ENCODE results near the gene B4GALT6. TPM values are rescaled to one million over a fixed set of nuclear protein-coding genes. Genes with fewer than 3 reads are reported as not detected.

B4GALT6 gene
- total RNA-seq, 1 experiment from 2014 or later = 22.0 TPM

DNA sequence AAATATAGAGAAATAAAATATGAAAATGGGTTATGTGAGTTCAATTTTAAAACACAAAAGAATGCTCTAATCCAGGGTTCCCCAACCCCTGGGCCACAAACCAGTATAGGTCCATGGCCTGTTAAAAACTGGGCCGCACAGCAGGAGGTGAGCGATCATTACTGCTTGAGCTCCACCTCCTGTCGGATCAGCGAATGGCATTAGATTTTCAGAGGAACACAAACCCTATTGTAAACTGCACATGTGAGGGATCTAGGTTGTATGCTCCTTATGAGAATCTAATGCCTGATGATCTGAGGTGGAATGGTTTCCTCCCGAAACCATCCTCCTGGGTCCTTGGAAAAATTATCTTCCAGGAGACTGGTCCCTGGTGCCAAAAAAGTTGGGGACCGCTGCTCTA is 58.0 kb downstream of the B4GALT6 start:
- CTCF ChIA-PET = no interaction called here
- BruUV-seq (replicated peaks) = no TSS peak
- Mint-ChIP-seq H3K27ac (ENCODE audit: unreplicated experiment) (no peak overlapping the region), H3K4me1 (ENCODE audit: low read depth, unreplicated experiment) (no peaks in the 10 kb centered on the region), H3K4me3 (ENCODE audit: low read depth, unreplicated experiment) (no peak overlapping the region), H3K36me3 (ENCODE audit: insufficient read depth, unreplicated experiment) (no peaks in the 10 kb centered on the region), H3K27me3 (ENCODE audit: unreplicated experiment) (no peaks in the 10 kb centered on the region), H3K9me3 (ENCODE audit: low read depth, unreplicated experiment) (no peaks in the 10 kb centered on the region)
- TF ChIP-seq, protein P1, sequence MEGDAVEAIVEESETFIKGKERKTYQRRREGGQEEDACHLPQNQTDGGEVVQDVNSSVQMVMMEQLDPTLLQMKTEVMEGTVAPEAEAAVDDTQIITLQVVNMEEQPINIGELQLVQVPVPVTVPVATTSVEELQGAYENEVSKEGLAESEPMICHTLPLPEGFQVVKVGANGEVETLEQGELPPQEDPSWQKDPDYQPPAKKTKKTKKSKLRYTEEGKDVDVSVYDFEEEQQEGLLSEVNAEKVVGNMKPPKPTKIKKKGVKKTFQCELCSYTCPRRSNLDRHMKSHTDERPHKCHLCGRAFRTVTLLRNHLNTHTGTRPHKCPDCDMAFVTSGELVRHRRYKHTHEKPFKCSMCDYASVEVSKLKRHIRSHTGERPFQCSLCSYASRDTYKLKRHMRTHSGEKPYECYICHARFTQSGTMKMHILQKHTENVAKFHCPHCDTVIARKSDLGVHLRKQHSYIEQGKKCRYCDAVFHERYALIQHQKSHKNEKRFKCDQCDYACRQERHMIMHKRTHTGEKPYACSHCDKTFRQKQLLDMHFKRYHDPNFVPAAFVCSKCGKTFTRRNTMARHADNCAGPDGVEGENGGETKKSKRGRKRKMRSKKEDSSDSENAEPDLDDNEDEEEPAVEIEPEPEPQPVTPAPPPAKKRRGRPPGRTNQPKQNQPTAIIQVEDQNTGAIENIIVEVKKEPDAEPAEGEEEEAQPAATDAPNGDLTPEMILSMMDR (IDR thresholded peaks at IDR 0.05; ENCODE audit: unreplicated experiment) = no peak
- DNase-seq = no peak
- intact Hi-C loops (cut with micrococcal nuclease; ENCODE audit: unreplicated experiment) = no loop called here

DNA sequence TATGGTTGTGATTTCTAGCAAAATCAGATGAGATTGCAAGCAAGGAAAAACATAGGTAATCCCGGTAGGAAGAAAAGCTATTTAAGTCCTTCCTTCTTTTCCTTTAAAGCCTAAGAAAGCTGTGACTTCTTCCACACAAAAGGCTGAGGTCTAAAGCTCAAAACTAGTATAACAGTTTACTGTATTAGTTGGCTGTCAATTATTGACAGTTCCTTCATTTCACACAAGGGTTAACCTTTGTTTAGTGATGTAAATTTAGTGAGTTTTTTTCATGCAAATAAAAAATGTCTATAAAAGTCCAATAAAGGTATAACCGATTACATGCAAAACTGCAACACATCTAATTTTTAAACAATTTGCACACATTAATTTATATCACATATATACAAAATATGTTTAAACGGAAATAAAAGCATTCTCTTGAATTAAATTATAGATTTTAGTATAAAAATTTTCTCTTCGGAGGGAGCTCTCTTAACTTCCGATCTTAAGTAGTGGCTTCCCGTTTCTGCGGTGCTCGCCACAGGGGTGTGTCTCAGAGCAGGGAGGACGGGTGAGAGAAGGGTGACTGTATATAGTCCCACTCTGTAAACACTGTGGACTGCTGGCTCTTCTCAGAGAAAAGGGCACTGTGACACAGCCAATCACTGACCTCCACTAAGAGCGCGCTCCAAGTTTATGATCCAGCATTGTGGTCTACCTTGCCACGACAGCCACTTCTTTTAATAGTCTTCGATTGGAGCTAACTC is 59.3 kb downstream of the B4GALT6 start:
- no peaks in the 10 kb centered on the region for H3K36me3 Mint-ChIP-seq (ENCODE audit: insufficient read depth, unreplicated experiment)
- TF ChIP-seq, protein P1 (IDR thresholded peaks at IDR 0.05; ENCODE audit: unreplicated experiment) = no peak

DNA sequence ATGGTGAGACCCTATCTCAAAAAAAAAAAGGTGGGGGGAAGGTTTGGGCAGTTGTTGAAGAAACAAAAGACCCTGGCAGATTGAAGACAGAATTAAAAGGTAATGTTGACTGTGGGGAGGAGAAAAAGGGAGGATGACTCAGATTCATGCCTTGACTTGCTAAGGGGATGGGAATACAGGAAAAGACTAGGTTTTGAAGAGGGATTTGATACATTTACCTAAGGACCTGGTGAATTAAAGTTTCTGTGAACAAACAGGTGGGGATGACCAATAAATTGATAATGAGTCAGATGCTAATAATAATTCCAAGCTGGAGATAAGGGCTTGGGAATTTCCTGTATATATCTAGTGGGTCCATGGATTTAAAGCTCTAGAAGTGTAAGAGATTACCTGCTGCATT is 65.1 kb downstream of the B4GALT6 start:
- no TSS peak for BruUV-seq (replicated peaks)
- H3K4me3 Mint-ChIP-seq (ENCODE audit: low read depth, unreplicated experiment) = no peak overlapping the region
- no peak overlapping the region for H3K27ac Mint-ChIP-seq (ENCODE audit: unreplicated experiment)
- intact Hi-C loops (cut with micrococcal nuclease; ENCODE audit: unreplicated experiment) = no loop called here
- no peaks in the 10 kb centered on the region for H3K27me3 Mint-ChIP-seq (ENCODE audit: unreplicated experiment)
- H3K36me3 Mint-ChIP-seq (ENCODE audit: insufficient read depth, unreplicated experiment) = no peaks in the 10 kb centered on the region
- CTCF ChIA-PET = interaction anchor here (0.7 kb wide), 1 partner anchor 35 kb away, joined by 3 read pairs; no protein-coding TSS in a partner anchor
- DNase-seq = no peak
- no peaks in the 10 kb centered on the region for H3K9me3 Mint-ChIP-seq (ENCODE audit: low read depth, unreplicated experiment)
- H3K4me1 Mint-ChIP-seq (ENCODE audit: low read depth, unreplicated experiment) = no peaks in the 10 kb centered on the region
- TF ChIP-seq, protein P1 (IDR thresholded peaks at IDR 0.05; ENCODE audit: unreplicated experiment) = no peak

More for the DNA sequence above, 59.3 kb downstream of the B4GALT6 start:
- Mint-ChIP-seq H3K27ac (ENCODE audit: unreplicated experiment) (no peak overlapping the region), H3K4me3 (ENCODE audit: low read depth, unreplicated experiment) (no peak overlapping the region), H3K27me3 (ENCODE audit: unreplicated experiment) (no peaks in the 10 kb centered on the region), H3K9me3 (ENCODE audit: low read depth, unreplicated experiment) (no peaks in the 10 kb centered on the region), H3K4me1 (ENCODE audit: low read depth, unreplicated experiment) (no peaks in the 10 kb centered on the region)
- CTCF ChIA-PET = no interaction called here
- no TSS peak for BruUV-seq (replicated peaks)
- intact Hi-C loops (cut with micrococcal nuclease; ENCODE audit: unreplicated experiment) = no loop called here
- DNase-seq = no peak

- CTCF ChIA-PET = no interaction called here
- Mint-ChIP-seq H3K9me3 (ENCODE audit: low read depth, unreplicated experiment) (no peaks in the 10 kb centered on the region), H3K27me3 (ENCODE audit: unreplicated experiment) (no peaks in the 10 kb centered on the region), H3K4me1 (ENCODE audit: low read depth, unreplicated experiment) (no peaks in the 10 kb centered on the region), H3K4me3 (ENCODE audit: low read depth, unreplicated experiment) (no peak overlapping the region), H3K36me3 (ENCODE audit: insufficient read depth, unreplicated experiment) (no peaks in the 10 kb centered on the region), H3K27ac (ENCODE audit: unreplicated experiment) (no peak overlapping the region)
- intact Hi-C loops (cut with micrococcal nuclease; ENCODE audit: unreplicated experiment) = no loop called here
- TF ChIP-seq, protein P1 (IDR thresholded peaks at IDR 0.05; ENCODE audit: unreplicated experiment) = no peak
- no peak for DNase-seq
- no TSS peak for BruUV-seq (replicated peaks)
Observed at GRCh38 chr18:31618801-31619200, 65.6 kb downstream of the B4GALT6 start.
